NB4 (cell line): ENCODE data around the gene SBNO2.
"Not testable (repeated sequence)": the region's sequence is repeated elsewhere in the genome, so short reads cannot be mapped to it uniquely, and the experiment has no call there.

ENCODE experiments used
- DNase-seq: peaks from one replicate; pipeline ENCODE4 v3.0.0; 2010; ENCODE audit warnings: low read depth
- H3K4me3 ChIP-seq: one replicate; pipeline ENCODE4 v1.5.1; 2011; ENCODE audit warnings: mild to moderate bottlenecking, low read depth, low read length, moderate library complexity
- CTCF ChIP-seq: IDR thresholded peaks from one replicate; pipeline ENCODE4 v1.5.1; 2012; ENCODE audit warnings: low read depth, low read length
- MAX ChIP-seq: IDR thresholded peaks from 2 replicates; pipeline ENCODE4 v1.6.1; 2011; ENCODE audit warnings: low read depth, low read length
- MYC ChIP-seq: IDR thresholded peaks from 2 replicates; pipeline ENCODE4 v1.6.1; 2011; ENCODE audit warnings: low read depth, low read length
- POLR2A ChIP-seq: IDR thresholded peaks from 2 replicates; pipeline ENCODE4 v1.6.1; 2011; ENCODE audit warnings: mild to moderate bottlenecking; ENCODE audit not compliant: insufficient read length; ENCODE audit errors: extremely low read depth

The SBNO2 gene

GRCh38 chr19:1210227-1210538 is 36.1 kb upstream of the SBNO2 start:
- no peak for DNase-seq
- H3K4me3 ChIP-seq: no peak overlapping the region

GRCh38 chr19:1208830-1209229 is 34.8 kb upstream of the SBNO2 start:
- DNase-seq, H3K4me3 ChIP-seq: not testable (repeated sequence)

More at GRCh38 chr19:1210227-1210538, 36.1 kb upstream of the SBNO2 start:
- no peak for TF ChIP-seq MYC
- no peak for TF ChIP-seq POLR2A
- TF ChIP-seq MAX: no peak
- TF ChIP-seq CTCF: no peak

- peak overlapping the region; percentile 73 for H3K4me3 ChIP-seq
- no peak for TF ChIP-seq MYC
- 0 out of 2 replicates have a peak, but pooled peaks have one; percentile 7 for TF ChIP-seq MAX
- TF ChIP-seq POLR2A: no peak
- DNase-seq: peak; percentile 64
Observed at GRCh38 chr19:1206864-1207450, 32.9 kb upstream of the SBNO2 start.

GRCh38 chr19:1206150-1206863 is 32.2 kb upstream of the SBNO2 start:
- no peak for DNase-seq
- H3K4me3 ChIP-seq: peak overlapping the region; percentile 73
- TF ChIP-seq MAX (no peak), POLR2A (no peak), MYC (no peak), CTCF (no peak)

- DNase-seq: peak; percentile 95
- no peak for TF ChIP-seq MAX
- TF ChIP-seq POLR2A: peak; percentile 49
- peak within 1 kb of the TSS; percentile 73 for H3K4me3 ChIP-seq
Observed at GRCh38 chr19:1205114-1206099, 31.3 kb upstream of the SBNO2 start, which contains the start of gene STK11. Gene STK11 (plus strand): TSS chr19:1205778. CDS start chr19:1206914, 1,136 bp downstream.

- not testable (repeated sequence) for H3K4me3 ChIP-seq, DNase-seq
Observed at GRCh38 chr19:1200614-1201013, 26.5 kb upstream of the SBNO2 start.

- TF ChIP-seq CTCF (no peak), POLR2A (no peak)
- no peak overlapping the region for H3K4me3 ChIP-seq
- DNase-seq: no peak
Observed at GRCh38 chr19:1199531-1199930, 25.5 kb upstream of the SBNO2 start.
